Measurements from ENCODE around the gene PDE2A.

The PDE2A gene

GRCh38 chr11:72682858-72683243 lies 8.6 kb upstream of the PDE2A start:
- Histone ChIP-seq H2BK12ac (ENCODE audit: low read length) (no peak overlapping the region), H3K4me2 (ENCODE audit: low read length) (no peak overlapping the region), H3K9ac (ENCODE audit: low read length) (no peak overlapping the region), H3K23ac (ENCODE audit: low read length) (no peak overlapping the region), H3K18ac (ENCODE audit: low read length) (no peak overlapping the region), H3K79me1 (ENCODE audit: low read length) (no peaks in the 10 kb centered on the region), H3K4me1 (ENCODE audit: control insufficient read depth in 1 of 2, insufficient read depth in 2 of 2, low read length in 2 of 2) (no peaks in the 10 kb centered on the region), H3K4ac (ENCODE audit: low read depth, low read length) (no peak overlapping the region), H3K4me3 (ENCODE audit: low read depth, low read length) (no peak overlapping the region), H2AFZ (ENCODE audit: insufficient read depth, low read length, poor library complexity) (no peak overlapping the region), H3K9me3 (ENCODE audit: insufficient read depth, low read depth, low read length) (no peaks in the 10 kb centered on the region), H3K14ac (ENCODE audit: low read length) (no peak overlapping the region), H2AK5ac (ENCODE audit: low read length) (no peak overlapping the region), H4K12ac (ENCODE audit: low read depth, low read length) (no peak overlapping the region), H4K8ac (ENCODE audit: low read depth, low read length) (no peak overlapping the region), H3K27ac (ENCODE audit: low read depth, low read length) (no peak overlapping the region), H2BK5ac (ENCODE audit: low read depth, low read length, poor library complexity) (no peak overlapping the region), H2BK120ac (ENCODE audit: insufficient read depth, low read length, poor library complexity) (no peak overlapping the region), H4K91ac (ENCODE audit: low read depth, low read length) (no peak overlapping the region), H3K36me3 (ENCODE audit: control insufficient read depth in 1 of 2, insufficient read depth in 2 of 2, low read length in 2 of 2) (peaks cover 2 to 7% of the 10 kb centered on the region in 2 experiments), H3K27me3 (ENCODE audit: insufficient read depth, low read length) (no peaks in the 10 kb centered on the region), H3K79me2 (ENCODE audit: control insufficient read depth, insufficient read depth, low read length, poor library complexity) (no peaks in the 10 kb centered on the region)
- DNase-seq: no peak
- WGBS (ENCODE audit: extremely low coverage, insufficient coverage, insufficient read length): no CpG with 5 or more reads among the region's 4 CpGs

- Histone ChIP-seq H3K4me3 (ENCODE audit: low read depth, low read length) (no peak overlapping the region), H3K9me3 (ENCODE audit: insufficient read depth, low read depth, low read length) (no peaks in the 10 kb centered on the region), H3K27me3 (ENCODE audit: insufficient read depth, low read length) (no peaks in the 10 kb centered on the region), H2BK5ac (ENCODE audit: low read depth, low read length, poor library complexity) (no peak overlapping the region), H2AFZ (ENCODE audit: insufficient read depth, low read length, poor library complexity) (no peak overlapping the region), H3K79me2 (ENCODE audit: control insufficient read depth, insufficient read depth, low read length, poor library complexity) (no peaks in the 10 kb centered on the region), H3K4me2 (ENCODE audit: low read length) (no peak overlapping the region), H3K27ac (ENCODE audit: low read depth, low read length) (no peak overlapping the region), H4K8ac (ENCODE audit: low read depth, low read length) (no peak overlapping the region), H4K12ac (ENCODE audit: low read depth, low read length) (no peak overlapping the region), H3K4ac (ENCODE audit: low read depth, low read length) (no peak overlapping the region), H3K4me1 (ENCODE audit: control insufficient read depth in 1 of 2, insufficient read depth in 2 of 2, low read length in 2 of 2) (no peaks in the 10 kb centered on the region), H3K23ac (ENCODE audit: low read length) (no peak overlapping the region), H3K36me3 (ENCODE audit: control insufficient read depth in 1 of 2, insufficient read depth in 2 of 2, low read length in 2 of 2) (peaks cover 1 to 4% of the 10 kb centered on the region in 2 experiments), H2BK12ac (ENCODE audit: low read length) (no peak overlapping the region), H2AK5ac (ENCODE audit: low read length) (no peak overlapping the region), H3K79me1 (ENCODE audit: low read length) (no peaks in the 10 kb centered on the region), H3K18ac (ENCODE audit: low read length) (no peak overlapping the region), H3K9ac (ENCODE audit: low read length) (no peak overlapping the region), H4K91ac (ENCODE audit: low read depth, low read length) (no peak overlapping the region), H2BK120ac (ENCODE audit: insufficient read depth, low read length, poor library complexity) (no peak overlapping the region), H3K14ac (ENCODE audit: low read length) (no peak overlapping the region)
- no CpG with 5 or more reads among the region's 5 CpGs for WGBS (ENCODE audit: extremely low coverage, insufficient coverage, insufficient read length)
- DNase-seq: no peak
These were observed 8.1 kb upstream of the PDE2A start for GRCh38 chr11:72682238-72682857.

GRCh38 chr11:72681226-72682153 lies 7.3 kb upstream of the PDE2A start:
- Histone ChIP-seq H2BK5ac (ENCODE audit: low read depth, low read length, poor library complexity) (no peak overlapping the region), H3K4ac (ENCODE audit: low read depth, low read length) (no peak overlapping the region), H4K91ac (ENCODE audit: low read depth, low read length) (no peak overlapping the region), H3K9ac (ENCODE audit: low read length) (no peak overlapping the region), H3K4me2 (ENCODE audit: low read length) (no peak overlapping the region), H2BK120ac (ENCODE audit: insufficient read depth, low read length, poor library complexity) (no peak overlapping the region), H3K9me3 (ENCODE audit: insufficient read depth, low read depth, low read length) (peaks cover 3% of the 10 kb centered on the region), H3K79me1 (ENCODE audit: low read length) (no peaks in the 10 kb centered on the region), H3K4me1 (ENCODE audit: control insufficient read depth in 1 of 2, insufficient read depth in 2 of 2, low read length in 2 of 2) (no peaks in the 10 kb centered on the region), H2BK12ac (ENCODE audit: low read length) (no peak overlapping the region), H3K79me2 (ENCODE audit: control insufficient read depth, insufficient read depth, low read length, poor library complexity) (no peaks in the 10 kb centered on the region), H3K27ac (ENCODE audit: low read depth, low read length) (no peak overlapping the region), H3K36me3 (ENCODE audit: control insufficient read depth in 1 of 2, insufficient read depth in 2 of 2, low read length in 2 of 2) (peaks cover 0 to 3% of the 10 kb centered on the region in 2 experiments), H3K18ac (ENCODE audit: low read length) (no peak overlapping the region), H3K23ac (ENCODE audit: low read length) (no peak overlapping the region), H2AFZ (ENCODE audit: insufficient read depth, low read length, poor library complexity) (no peak overlapping the region), H3K4me3 (ENCODE audit: low read depth, low read length) (peak overlapping the region; percentile 32), H2AK5ac (ENCODE audit: low read length) (no peak overlapping the region), H3K27me3 (ENCODE audit: insufficient read depth, low read length) (peaks cover 5% of the 10 kb centered on the region), H4K8ac (ENCODE audit: low read depth, low read length) (no peak overlapping the region), H4K12ac (ENCODE audit: low read depth, low read length) (no peak overlapping the region), H3K14ac (ENCODE audit: low read length) (no peak overlapping the region)
- WGBS (ENCODE audit: extremely low coverage, insufficient coverage, insufficient read length): no CpG with 5 or more reads among the region's 17 CpGs
- no peak for DNase-seq

- no peak overlapping the region for H2BK120ac ChIP-seq (ENCODE audit: insufficient read depth, low read length, poor library complexity)
- H4K12ac ChIP-seq (ENCODE audit: low read depth, low read length): no peak overlapping the region
- no peaks in the 10 kb centered on the region for H3K79me2 ChIP-seq (ENCODE audit: control insufficient read depth, insufficient read depth, low read length, poor library complexity)
- no peak overlapping the region for H3K4me2 ChIP-seq (ENCODE audit: low read length)
- no CpG with 5 or more reads among the region's 6 CpGs for WGBS (ENCODE audit: extremely low coverage, insufficient coverage, insufficient read length)
- no peak overlapping the region for H4K8ac ChIP-seq (ENCODE audit: low read depth, low read length)
- no peak overlapping the region for H4K91ac ChIP-seq (ENCODE audit: low read depth, low read length)
- H3K18ac ChIP-seq (ENCODE audit: low read length): no peak overlapping the region
- H2AK5ac ChIP-seq (ENCODE audit: low read length): no peak overlapping the region
- H2BK5ac ChIP-seq (ENCODE audit: low read depth, low read length, poor library complexity): no peak overlapping the region
- H3K14ac ChIP-seq (ENCODE audit: low read length): no peak overlapping the region
- H3K9me3 ChIP-seq (ENCODE audit: insufficient read depth, low read depth, low read length): peaks cover 3% of the 10 kb centered on the region
- H3K27ac ChIP-seq (ENCODE audit: low read depth, low read length): no peak overlapping the region
- H2BK12ac ChIP-seq (ENCODE audit: low read length): no peak overlapping the region
- H3K4me1 ChIP-seq (ENCODE audit: control insufficient read depth in 1 of 2, insufficient read depth in 2 of 2, low read length in 2 of 2): no peaks in the 10 kb centered on the region
- no peak overlapping the region for H3K4ac ChIP-seq (ENCODE audit: low read depth, low read length)
- peaks cover 12% of the 10 kb centered on the region for H3K27me3 ChIP-seq (ENCODE audit: insufficient read depth, low read length)
- no peak overlapping the region for H2AFZ ChIP-seq (ENCODE audit: insufficient read depth, low read length, poor library complexity)
- no peaks in the 10 kb centered on the region for H3K36me3 ChIP-seq (ENCODE audit: control insufficient read depth in 1 of 2, insufficient read depth in 2 of 2, low read length in 2 of 2)
- no peak overlapping the region for H3K9ac ChIP-seq (ENCODE audit: low read length)
- DNase-seq: no peak
- no peak overlapping the region for H3K23ac ChIP-seq (ENCODE audit: low read length)
- no peak overlapping the region for H3K4me3 ChIP-seq (ENCODE audit: low read depth, low read length)
- H3K79me1 ChIP-seq (ENCODE audit: low read length): no peaks in the 10 kb centered on the region
These were observed 6.5 kb upstream of the PDE2A start for GRCh38 chr11:72680624-72681158.
